HepG2 (cell line): ENCODE results near the gene SKIC2. TPM values are rescaled to one million over a fixed set of nuclear protein-coding genes. Genes with fewer than 3 reads are reported as not detected.

ENCODE experiments used
- AHDC1 ChIP-seq: sonication (generic); formaldehyde crosslinking; IDR thresholded peaks from 2 replicates; pipeline ENCODE4 v1.5.1; 2020; ENCODE audit warnings: mild to moderate bottlenecking, missing genetic modification reagents, borderline replicate concordance
- LBX2 ChIP-seq: sonication (generic); formaldehyde crosslinking; IDR thresholded peaks from 2 replicates; pipeline ENCODE4 v1.5.0; 2020; ENCODE audit warnings: missing genetic modification reagents, mild to moderate bottlenecking, borderline replicate concordance
- MBD4 ChIP-seq: IDR thresholded peaks from 2 replicates; pipeline ENCODE4 v1.6.1; 2012; ENCODE audit warnings: low read length, inconsistent platforms, borderline replicate concordance
- NFE2 ChIP-seq: sonication (generic); formaldehyde crosslinking; IDR thresholded peaks from 2 replicates; pipeline ENCODE4 v1.4.0; 2020; ENCODE audit warnings: missing genetic modification reagents
- RAD51 ChIP-seq: fragments of 450-650 bp; IDR thresholded peaks from 2 replicates; pipeline ENCODE4 v1.6.1; 2016; ENCODE audit warnings: borderline replicate concordance
- SIN3B ChIP-seq: fragments of 150-350 bp; IDR thresholded peaks from 2 replicates; pipeline ENCODE4 v1.6.1; 2014; ENCODE audit warnings: low read length
- WIZ ChIP-seq: sonication (generic); formaldehyde crosslinking; IDR thresholded peaks from 2 replicates; pipeline ENCODE4 v1.5.1; 2020; ENCODE audit warnings: mild to moderate bottlenecking, missing genetic modification reagents
- ZBTB34 ChIP-seq: sonication (generic); formaldehyde crosslinking; IDR thresholded peaks from 2 replicates; pipeline ENCODE4 v1.8.0; 2022; ENCODE audit warnings: mild to moderate bottlenecking, missing genetic modification reagents
- ZNF30 ChIP-seq: sonication (generic); formaldehyde crosslinking; IDR thresholded peaks from 2 replicates; pipeline ENCODE4 v1.5.0; 2020; ENCODE audit warnings: mild to moderate bottlenecking, missing genetic modification reagents
- ZNF597 ChIP-seq: sonication (generic); formaldehyde crosslinking; IDR thresholded peaks from 2 replicates; pipeline ENCODE4 v1.5.0; 2020; ENCODE audit warnings: missing genetic modification reagents
- ZNF609 ChIP-seq: sonication (generic); formaldehyde crosslinking; IDR thresholded peaks from 2 replicates; pipeline ENCODE4 v1.4.0; 2020; ENCODE audit warnings: mild to moderate bottlenecking, missing genetic modification reagents, borderline replicate concordance
- ZNF619 ChIP-seq: sonication (generic); formaldehyde crosslinking; IDR thresholded peaks from 2 replicates; pipeline ENCODE4 v1.4.0; 2020; ENCODE audit warnings: mild to moderate bottlenecking, missing genetic modification reagents
- ZNF747 ChIP-seq: sonication (generic); formaldehyde crosslinking; IDR thresholded peaks from 2 replicates; pipeline ENCODE4 v1.8.1; 2023; ENCODE audit warnings: missing genetic modification reagents, mild to moderate bottlenecking, borderline replicate concordance
- ZNF883 ChIP-seq: sonication (generic); formaldehyde crosslinking; IDR thresholded peaks from 2 replicates; pipeline ENCODE4 v1.5.1; 2020; ENCODE audit warnings: mild to moderate bottlenecking, missing genetic modification reagents; ENCODE audit errors: not compliant biosample characterization
- polyA plus RNA-seq, 8 experiments: library from polyadenylated mRNA; depleted of rRNA in 3 of 8; stranded (reverse) in 7 of 8; unstranded in 1 of 8; fragments of >200 nt; fragmentation: Illumina TruSeq in 4 of 8; extraction: Trizol in 4 of 8; gene quantifications; 2 replicates each; pipeline versions ENCODE4 v1.2.1 to v1.2.3, GENCODE V29; 2011 to 2016; ENCODE audit warnings: low read depth in 4 of 8, missing spikeins in 1 of 8, mixed read lengths in 1 of 8; ENCODE audit not compliant: insufficient read depth in 1 of 8
- total RNA-seq, 5 experiments: library from RNA; depleted of rRNA; stranded (reverse); fragments of >200 nt; fragmentation: Illumina TruSeq; extraction: Trizol; gene quantifications; 2 replicates each; pipeline ENCODE4 v1.2.3, GENCODE V29; 2016; ENCODE audit warnings: low read depth in 1 of 5

The SKIC2 gene
- total and polyA plus RNA-seq, 2 of the 13 experiments (the other 11 are each of a cell fraction or from before 2014, with no cell fraction given): 67.1 to 68.4 TPM

GRCh38 chr6:31971993-31972708 lies 13.2 kb downstream of the SKIC2 start, which contains the start of gene DXO (continued):
- TF ChIP-seq ZNF609 (CRISPR knock-in tag): no peak
- TF ChIP-seq ZNF619 (CRISPR knock-in tag): peak; percentile 27; the same call in 1 of the 2 replicates
- TF ChIP-seq LBX2: peak; percentile 93
- TF ChIP-seq ZNF30 (CRISPR knock-in tag): no peak
- no peak; the same call in 1 of the 2 replicates for TF ChIP-seq WIZ (CRISPR knock-in tag)
- peak; percentile 52; the same call in 1 of the 2 replicates for TF ChIP-seq AHDC1 (CRISPR knock-in tag)
- no peak for TF ChIP-seq RAD51
- peak; percentile 62; the same call in 1 of the 2 replicates for TF ChIP-seq ZBTB34 (CRISPR knock-in tag)
- peak; percentile 70 for TF ChIP-seq ZNF883 (CRISPR knock-in tag)
- no peak for TF ChIP-seq MBD4
- peak; percentile 86; the same call in 1 of the 2 replicates for TF ChIP-seq SIN3B
- TF ChIP-seq NFE2 (CRISPR knock-in tag): no peak
- TF ChIP-seq ZNF747 (CRISPR knock-in tag): no peak; the same call in 1 of the 2 replicates
- 0 out of 2 replicates have a peak, but pooled peaks have one; percentile 57 for TF ChIP-seq ZNF597 (CRISPR knock-in tag)
